SU-DHL-6 (cell line): ENCODE results near the gene NDUFV1.

ENCODE experiments used
- EZH2phosphoT487 ChIP-seq: fragments of 200-600 bp; sonication (generic), shearing (Covaris generic); conservative IDR thresholded peaks from 2 replicates; pipeline ENCODE4 v1.6.1; 2018; ENCODE audit warnings: mild to moderate bottlenecking, antibody characterized with exemption, low read length, moderate library complexity, mixed read lengths
- TF ChIP-seq, protein P1 (sequence below): fragments of 200-600 bp; sonication (generic); IDR thresholded peaks from one replicate; pipeline ENCODE4 v1.5.1; 2017; ENCODE audit warnings: antibody characterized with exemption, mild to moderate bottlenecking, low read length, moderate library complexity; ENCODE audit not compliant: insufficient read depth, poor library complexity, severe bottlenecking

DNA sequence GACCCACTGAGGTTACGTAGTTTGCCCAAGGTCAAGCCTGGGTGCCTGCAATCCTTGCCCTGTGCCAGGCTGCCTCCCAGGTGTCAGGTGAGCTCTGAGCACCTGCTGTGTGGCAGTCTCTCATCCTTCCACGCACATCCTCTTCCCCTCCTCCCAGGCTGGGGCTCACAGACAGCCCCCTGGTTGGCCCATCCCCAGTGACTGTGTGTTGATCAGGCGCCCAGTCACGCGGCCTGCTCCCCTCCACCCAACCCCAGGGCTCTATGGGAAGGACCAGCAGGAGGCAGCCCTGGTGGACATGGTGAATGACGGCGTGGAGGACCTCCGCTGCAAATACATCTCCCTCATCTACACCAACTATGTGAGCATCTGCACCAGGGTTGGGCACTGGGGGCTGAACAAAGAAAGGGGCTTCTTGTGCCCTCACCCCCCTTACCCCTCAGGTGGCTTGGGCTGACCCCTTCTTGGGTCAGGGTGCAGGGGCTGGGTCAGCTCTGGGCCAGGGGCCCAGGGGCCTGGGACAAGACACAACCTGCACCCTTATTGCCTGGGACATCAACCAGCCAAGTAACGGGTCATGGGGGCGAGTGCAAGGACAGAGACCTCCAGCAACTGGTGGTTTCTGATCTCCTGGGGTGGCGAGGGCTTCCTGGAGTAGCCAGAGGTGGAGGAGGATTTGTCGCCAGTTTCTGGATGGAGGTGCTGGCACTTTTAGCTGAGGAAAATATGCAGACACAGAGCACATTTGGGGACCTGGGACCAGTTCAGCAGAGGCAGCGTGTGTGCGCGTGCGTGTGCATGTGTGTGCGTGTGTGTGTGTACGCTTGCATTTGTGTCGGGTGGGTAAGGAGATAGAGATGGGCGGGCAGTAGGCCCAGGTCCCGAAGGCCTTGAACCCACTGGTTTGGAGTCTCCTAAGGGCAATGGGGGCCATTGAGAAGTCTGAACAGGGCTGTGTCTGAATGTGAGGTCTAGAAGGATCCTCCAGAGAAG, 21.6 kb upstream of the NDUFV1 start:
- TF ChIP-seq, protein P1, sequence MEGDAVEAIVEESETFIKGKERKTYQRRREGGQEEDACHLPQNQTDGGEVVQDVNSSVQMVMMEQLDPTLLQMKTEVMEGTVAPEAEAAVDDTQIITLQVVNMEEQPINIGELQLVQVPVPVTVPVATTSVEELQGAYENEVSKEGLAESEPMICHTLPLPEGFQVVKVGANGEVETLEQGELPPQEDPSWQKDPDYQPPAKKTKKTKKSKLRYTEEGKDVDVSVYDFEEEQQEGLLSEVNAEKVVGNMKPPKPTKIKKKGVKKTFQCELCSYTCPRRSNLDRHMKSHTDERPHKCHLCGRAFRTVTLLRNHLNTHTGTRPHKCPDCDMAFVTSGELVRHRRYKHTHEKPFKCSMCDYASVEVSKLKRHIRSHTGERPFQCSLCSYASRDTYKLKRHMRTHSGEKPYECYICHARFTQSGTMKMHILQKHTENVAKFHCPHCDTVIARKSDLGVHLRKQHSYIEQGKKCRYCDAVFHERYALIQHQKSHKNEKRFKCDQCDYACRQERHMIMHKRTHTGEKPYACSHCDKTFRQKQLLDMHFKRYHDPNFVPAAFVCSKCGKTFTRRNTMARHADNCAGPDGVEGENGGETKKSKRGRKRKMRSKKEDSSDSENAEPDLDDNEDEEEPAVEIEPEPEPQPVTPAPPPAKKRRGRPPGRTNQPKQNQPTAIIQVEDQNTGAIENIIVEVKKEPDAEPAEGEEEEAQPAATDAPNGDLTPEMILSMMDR = no peak
- no peak for TF ChIP-seq EZH2phosphoT487
